K562 (cell line): ENCODE results near the gene ZNF862. TPM values are rescaled to one million over a fixed set of nuclear protein-coding genes. Genes with fewer than 3 reads are reported as not detected.

Source experiments
- BHLHE40 ChIP-seq: IDR thresholded peaks from 2 replicates; pipeline ENCODE4 v1.6.1; 2011; ENCODE audit warnings: low read length, improper control_type of control experiment
- C11orf30 ChIP-seq: fragments of 450-650 bp; IDR thresholded peaks from 2 replicates; pipeline ENCODE4 v1.6.1; 2016; ENCODE audit warnings: low read depth, mild to moderate bottlenecking
- CBX3 ChIP-seq, 2 experiments: IDR thresholded peaks; 1 replicate in 1 of 2; 2 replicates in 1 of 2; pipeline ENCODE4 v1.6.1; 2012; ENCODE audit warnings: inconsistent platforms in 2 of 2, low read length in 2 of 2, borderline replicate concordance in 1 of 2, control low read depth in 1 of 2
- CTCFL ChIP-seq: IDR thresholded peaks from 2 replicates; pipeline ENCODE4 v1.6.1; 2011; ENCODE audit warnings: borderline replicate concordance, low read depth, mild to moderate bottlenecking, moderate library complexity, low read length; ENCODE audit not compliant: insufficient read depth, poor library complexity, severe bottlenecking
- HNRNPUL1 ChIP-seq: fragments of 200-400 bp; formaldehyde crosslinking; IDR thresholded peaks from 2 replicates; pipeline ENCODE4 v1.6.1; 2017; ENCODE audit warnings: low read length
- ILF3 ChIP-seq: fragments of 450-650 bp; IDR thresholded peaks from 2 replicates; pipeline ENCODE4 v1.6.1; 2018; ENCODE audit warnings: antibody characterized with exemption, mild to moderate bottlenecking, moderate library complexity, borderline replicate concordance
- L3MBTL2 ChIP-seq: fragments of 450-650 bp; IDR thresholded peaks from 2 replicates; pipeline ENCODE4 v1.6.1; 2016; ENCODE audit warnings: mild to moderate bottlenecking, moderate library complexity
- MAX ChIP-seq: sonication (generic); formaldehyde crosslinking; IDR thresholded peaks from 2 replicates; pipeline ENCODE4 v1.9.0; 2022; ENCODE audit warnings: mild to moderate bottlenecking, missing genetic modification reagents
- MYBL2 ChIP-seq, 2 experiments: fragments of 450-650 bp in 1 of 2; sonication (generic) in 1 of 2; formaldehyde crosslinking in 1 of 2; IDR thresholded peaks; 2 replicates each; pipeline versions ENCODE4 v1.6.1 to v1.8.1; 2017 to 2022; ENCODE audit warnings: borderline replicate concordance in 1 of 2, inconsistent platforms in 1 of 2, low read depth in 1 of 2, mild to moderate bottlenecking in 1 of 2, missing genetic modification reagents in 1 of 2, moderate library complexity in 1 of 2
- PCBP2 ChIP-seq: fragments of 200-400 bp; formaldehyde crosslinking; IDR thresholded peaks from 2 replicates; pipeline ENCODE4 v1.6.1; 2018; ENCODE audit warnings: low read length, low read depth, mild to moderate bottlenecking, moderate library complexity; ENCODE audit not compliant: poor library complexity, severe bottlenecking
- SIN3A ChIP-seq, 2 experiments: fragments of 150-350 bp in 1 of 2; IDR thresholded peaks; 2 replicates each; pipeline ENCODE4 v1.6.1; 2011 to 2016; ENCODE audit warnings: borderline replicate concordance in 2 of 2, low read depth in 2 of 2, low read length in 2 of 2, mild to moderate bottlenecking in 2 of 2, moderate library complexity in 2 of 2; ENCODE audit not compliant: control insufficient read depth in 1 of 2
- STAT6 ChIP-seq: sonication (generic); formaldehyde crosslinking; IDR thresholded peaks from 2 replicates; pipeline ENCODE4 v1.8.1; 2023; ENCODE audit warnings: mild to moderate bottlenecking, missing genetic modification reagents
- TFE3 ChIP-seq: fragments of 450-650 bp; formaldehyde crosslinking; IDR thresholded peaks from 2 replicates; pipeline ENCODE4 v1.4.0; 2020; ENCODE audit warnings: mild to moderate bottlenecking, mixed read lengths
- ZNF354B ChIP-seq: fragments of 250-450 bp; sonication (Bioruptor Pico); IDR thresholded peaks from 2 replicates; pipeline ENCODE4 v1.4.0; 2020
- polyA plus RNA-seq, 8 experiments: library from polyadenylated mRNA; depleted of rRNA in 4 of 8; stranded (reverse) in 5 of 8; unstranded in 3 of 8; fragments of >200 nt; fragmentation: Nextera tagmentation in 2 of 8; fragmentation: Illumina TruSeq in 1 of 8; extraction: Ambion mirVana in 2 of 8; extraction: Trizol in 1 of 8; gene quantifications; 2 replicates each; pipeline versions ENCODE4 v1.2.1 to v1.2.3, GENCODE V29; 2011 to 2014; ENCODE audit warnings: inconsistent platforms in 1 of 8, missing spikeins in 1 of 8
- total RNA-seq, 7 experiments: library from RNA; depleted of rRNA in 6 of 7; stranded (reverse); fragments of >200 nt in 6 of 7; fragmentation: Illumina TruSeq in 2 of 7; extraction: Trizol in 2 of 7; gene quantifications; 2 replicates each; pipeline versions ENCODE4 v1.2.1 to v1.2.3, GENCODE V29; 2011 to 2021; ENCODE audit warnings: low replicate concordance in 1 of 7
- TF ChIP-seq, protein P1 (sequence below): sonication (generic); formaldehyde crosslinking; IDR thresholded peaks from 2 replicates; pipeline ENCODE4 v1.8.1; 2022; ENCODE audit warnings: missing genetic modification reagents

ZNF862 gene
- total and polyA plus RNA-seq, 9 of the 15 experiments (the other 6 are each of a cell fraction or from before 2014, with no cell fraction given), result 1.1 to 3.9 (median 2.6) TPM

DNA sequence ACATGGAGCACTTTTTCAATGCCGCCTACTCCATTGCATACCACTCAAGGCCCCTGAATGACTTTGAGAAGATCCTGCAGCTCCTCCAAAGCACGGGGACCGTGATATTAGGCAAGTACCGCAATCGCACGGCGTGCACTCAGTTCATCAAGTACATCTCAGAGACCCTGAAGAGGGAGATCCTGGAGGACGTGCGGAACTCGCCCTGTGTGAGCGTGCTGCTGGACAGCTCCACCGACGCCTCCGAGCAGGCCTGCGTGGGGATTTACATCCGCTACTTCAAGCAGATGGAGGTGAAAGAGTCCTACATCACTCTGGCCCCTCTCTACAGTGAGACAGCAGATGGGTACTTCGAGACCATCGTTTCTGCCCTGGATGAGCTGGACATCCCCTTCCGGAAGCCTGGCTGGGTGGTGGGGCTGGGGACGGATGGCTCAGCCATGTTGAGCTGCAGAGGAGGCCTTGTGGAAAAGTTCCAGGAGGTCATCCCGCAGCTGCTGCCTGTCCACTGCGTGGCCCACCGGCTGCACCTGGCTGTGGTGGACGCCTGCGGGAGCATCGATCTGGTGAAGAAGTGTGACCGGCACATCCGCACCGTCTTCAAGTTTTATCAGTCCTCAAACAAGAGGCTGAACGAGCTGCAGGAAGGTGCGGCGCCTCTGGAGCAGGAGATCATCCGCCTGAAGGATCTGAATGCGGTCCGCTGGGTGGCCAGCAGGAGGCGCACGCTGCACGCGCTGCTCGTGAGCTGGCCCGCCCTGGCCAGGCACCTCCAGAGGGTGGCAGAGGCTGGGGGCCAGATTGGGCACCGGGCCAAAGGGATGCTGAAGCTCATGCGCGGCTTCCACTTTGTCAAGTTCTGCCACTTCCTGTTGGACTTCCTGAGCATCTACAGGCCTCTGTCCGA lies 22.9 kb downstream of the ZNF862 start (continued):
- TF ChIP-seq, protein P1, sequence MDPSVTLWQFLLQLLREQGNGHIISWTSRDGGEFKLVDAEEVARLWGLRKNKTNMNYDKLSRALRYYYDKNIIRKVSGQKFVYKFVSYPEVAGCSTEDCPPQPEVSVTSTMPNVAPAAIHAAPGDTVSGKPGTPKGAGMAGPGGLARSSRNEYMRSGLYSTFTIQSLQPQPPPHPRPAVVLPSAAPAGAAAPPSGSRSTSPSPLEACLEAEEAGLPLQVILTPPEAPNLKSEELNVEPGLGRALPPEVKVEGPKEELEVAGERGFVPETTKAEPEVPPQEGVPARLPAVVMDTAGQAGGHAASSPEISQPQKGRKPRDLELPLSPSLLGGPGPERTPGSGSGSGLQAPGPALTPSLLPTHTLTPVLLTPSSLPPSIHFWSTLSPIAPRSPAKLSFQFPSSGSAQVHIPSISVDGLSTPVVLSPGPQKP (CRISPR knock-in tag), result no peak
- TF ChIP-seq STAT6 (CRISPR knock-in tag) (no peak), MYBL2 (IDR thresholded peaks at IDR 0.05; ENCODE audit: low read depth) (no peak), MYBL2 (CRISPR knock-in tag; IDR thresholded peaks at IDR 0.05; ENCODE audit: borderline replicate concordance) (peak; percentile 79; the same call in 1 of the 2 replicates), TFE3 (CRISPR knock-in tag) (no peak), L3MBTL2 (0 out of 2 replicates have a peak, but pooled peaks have one; percentile 33), PCBP2 (no peak), BHLHE40 (peak; percentile 84), CTCFL (peak; percentile 62), SIN3A (IDR thresholded peaks at IDR 0.05; ENCODE audit: borderline replicate concordance in 2 of 2, control insufficient read depth in 1 of 2, low read depth in 2 of 2, low read length in 2 of 2) (no peak), C11orf30 (no peak), ILF3 (no peak), ZNF354B (CRISPR knock-in tag) (no peak), HNRNPUL1 (no peak), MAX (CRISPR knock-in tag) (peak; percentile 53), CBX3 (IDR thresholded peaks at IDR 0.05; ENCODE audit: borderline replicate concordance in 1 of 2, low read length in 2 of 2) (no peak)
